ENCODE results near the gene ZNF764.
"Not testable (repeated sequence)": the region's sequence is repeated elsewhere in the genome, so short reads cannot be mapped to it uniquely, and the experiment has no call there.

Gene ZNF764

GRCh38 chr16:30557957-30558788, at the start of gene ZNF764:
ZNF764 (minus strand) TSS chr16:30558374; CDS start chr16:30558182, 192 bp downstream.
- peak; percentile 97 for DNase-seq

GRCh38 chr16:30606004-30606403, 47.8 kb upstream of the ZNF764 start:
- DNase-seq, result no peak

- no peak for DNase-seq
These were observed 47.0 kb upstream of the ZNF764 start for GRCh38 chr16:30605158-30605557.

- DNase-seq, result no peak
These were observed 46.3 kb upstream of the ZNF764 start for GRCh38 chr16:30604316-30604947.

GRCh38 chr16:30603945-30604315, 45.8 kb upstream of the ZNF764 start:
- no peak for DNase-seq

- DNase-seq, result no peak
These were observed 44.6 kb upstream of the ZNF764 start for GRCh38 chr16:30602616-30603277.

GRCh38 chr16:30601966-30602365, 43.8 kb upstream of the ZNF764 start:
- DNase-seq, result no peak

- DNase-seq, result no peak
These were observed 42.8 kb upstream of the ZNF764 start for GRCh38 chr16:30600929-30601328.

GRCh38 chr16:30600215-30600614, 42.0 kb upstream of the ZNF764 start:
- DNase-seq, result peak; percentile 64

- DNase-seq, result no peak
These were observed 34.7 kb upstream of the ZNF764 start for GRCh38 chr16:30592871-30593270.

GRCh38 chr16:30590869-30591268, 32.7 kb upstream of the ZNF764 start:
- not testable (repeated sequence) for DNase-seq

GRCh38 chr16:30589582-30589981, 31.4 kb upstream of the ZNF764 start:
- DNase-seq, result not testable (repeated sequence)

- no peak for DNase-seq
These were observed 30.5 kb upstream of the ZNF764 start for GRCh38 chr16:30588651-30589050.

- peak; percentile 99 for DNase-seq
These were observed 27.4 kb upstream of the ZNF764 start, which contains the start of gene ZNF785 for GRCh38 chr16:30585400-30586191. ZNF785 (minus strand) TSS chr16:30585697; CDS start chr16:30585611, 86 bp downstream.

GRCh38 chr16:30585022-30585399, 26.8 kb upstream of the ZNF764 start:
- peak; percentile 46 for DNase-seq

GRCh38 chr16:30582611-30583340, 24.6 kb upstream of the ZNF764 start:
- DNase-seq, result no peak

GRCh38 chr16:30581457-30581856, 23.3 kb upstream of the ZNF764 start:
- no peak for DNase-seq

GRCh38 chr16:30574678-30575077, 16.5 kb upstream of the ZNF764 start:
- DNase-seq, result no peak

- DNase-seq, result peak; percentile 99
These were observed 13.5 kb upstream of the ZNF764 start, which contains the start of gene ZNF688 for GRCh38 chr16:30571445-30572322. ZNF688 (minus strand) TSS chr16:30571714; CDS start chr16:30571629, 85 bp downstream.

- no peak for DNase-seq
These were observed 12.7 kb upstream of the ZNF764 start for GRCh38 chr16:30570636-30571444.
